H54 (cell line): ENCODE results near the gene DHRS7.

Experiments
- DNase-seq: peaks from one replicate; pipeline ENCODE4 v3.0.0; 2011; ENCODE audit warnings: low spot score, mixed read lengths; ENCODE audit not compliant: insufficient read length
- FAIRE-seq: peaks from 3 replicates; lab custom pipeline; 2011; peaks lifted over from hg19 to GRCh38; lab: Jason Lieb, UNC
- POLR2A ChIP-seq: IDR thresholded peaks from 2 replicates; pipeline ENCODE4 v1.6.1; 2011; ENCODE audit warnings: low read depth, mild to moderate bottlenecking, low read length

DHRS7 gene, protein sequence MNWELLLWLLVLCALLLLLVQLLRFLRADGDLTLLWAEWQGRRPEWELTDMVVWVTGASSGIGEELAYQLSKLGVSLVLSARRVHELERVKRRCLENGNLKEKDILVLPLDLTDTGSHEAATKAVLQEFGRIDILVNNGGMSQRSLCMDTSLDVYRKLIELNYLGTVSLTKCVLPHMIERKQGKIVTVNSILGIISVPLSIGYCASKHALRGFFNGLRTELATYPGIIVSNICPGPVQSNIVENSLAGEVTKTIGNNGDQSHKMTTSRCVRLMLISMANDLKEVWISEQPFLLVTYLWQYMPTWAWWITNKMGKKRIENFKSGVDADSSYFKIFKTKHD

GRCh38 chr14:60164712-60165546, at the start of gene DHRS7:
Gene DHRS7 (minus strand): TSS chr14:60165398. CDS start chr14:60165309, 89 bp downstream.
- DNase-seq, result peak; percentile 56
- peak; percentile 59; the same call in 1 of the 2 replicates for TF ChIP-seq POLR2A
- FAIRE-seq, result peak; percentile 20

DNA sequence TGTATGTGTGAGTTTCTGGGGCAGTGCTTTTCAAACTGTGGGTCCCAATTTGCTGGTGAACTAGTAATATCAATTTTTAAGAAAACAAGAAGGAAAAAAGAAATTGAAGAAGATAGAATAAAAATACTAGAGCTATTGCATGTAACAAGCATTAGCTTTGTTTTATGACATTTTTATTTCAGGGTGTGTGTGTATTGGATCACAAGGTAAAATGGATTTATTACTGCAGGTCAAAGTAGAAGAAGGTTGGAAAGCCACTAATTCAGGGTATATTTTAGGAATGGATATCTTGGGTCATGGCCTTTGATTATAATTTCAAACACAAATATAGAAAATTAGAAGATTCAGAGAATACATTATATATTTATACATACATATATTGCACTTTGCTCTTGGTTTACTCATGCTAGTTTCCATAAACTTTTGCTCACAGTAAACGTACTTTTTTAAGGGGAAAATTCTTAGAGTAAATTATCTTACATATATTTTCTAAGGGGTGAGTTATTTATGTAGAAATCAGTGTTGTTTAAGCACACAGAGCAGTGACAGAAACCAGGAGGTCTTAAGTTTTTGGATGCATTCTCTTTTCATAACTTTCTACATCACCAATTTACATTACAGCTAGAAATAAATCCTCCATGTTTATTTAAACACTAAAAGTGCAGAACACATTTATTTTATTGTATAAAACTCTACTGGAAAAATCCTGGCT, 49.4 kb upstream of the DHRS7 start:
- no peak for TF ChIP-seq POLR2A
- DNase-seq, result no peak
- FAIRE-seq, result no peak

DNA sequence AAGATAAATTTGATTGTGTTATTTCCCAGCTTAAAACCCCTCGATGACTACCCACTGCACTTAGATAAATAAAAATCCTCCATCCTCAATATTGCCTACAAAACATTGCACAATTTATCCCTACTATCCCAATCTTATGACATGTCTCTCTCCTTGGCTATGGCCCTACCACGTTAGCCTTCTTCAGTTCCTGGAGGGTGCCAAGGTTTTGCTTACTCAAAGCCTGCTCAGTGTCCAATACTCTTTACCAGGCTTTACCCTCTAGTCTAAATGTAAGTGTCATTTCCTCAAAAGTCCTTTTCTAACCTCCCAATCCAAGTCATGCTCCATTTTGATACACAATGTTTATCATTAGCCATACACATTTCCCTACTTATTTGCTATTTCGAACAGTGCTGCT, 48.8 kb upstream of the DHRS7 start:
- FAIRE-seq (no peak), DNase-seq (no peak)
- TF ChIP-seq POLR2A, result no peak

DNA sequence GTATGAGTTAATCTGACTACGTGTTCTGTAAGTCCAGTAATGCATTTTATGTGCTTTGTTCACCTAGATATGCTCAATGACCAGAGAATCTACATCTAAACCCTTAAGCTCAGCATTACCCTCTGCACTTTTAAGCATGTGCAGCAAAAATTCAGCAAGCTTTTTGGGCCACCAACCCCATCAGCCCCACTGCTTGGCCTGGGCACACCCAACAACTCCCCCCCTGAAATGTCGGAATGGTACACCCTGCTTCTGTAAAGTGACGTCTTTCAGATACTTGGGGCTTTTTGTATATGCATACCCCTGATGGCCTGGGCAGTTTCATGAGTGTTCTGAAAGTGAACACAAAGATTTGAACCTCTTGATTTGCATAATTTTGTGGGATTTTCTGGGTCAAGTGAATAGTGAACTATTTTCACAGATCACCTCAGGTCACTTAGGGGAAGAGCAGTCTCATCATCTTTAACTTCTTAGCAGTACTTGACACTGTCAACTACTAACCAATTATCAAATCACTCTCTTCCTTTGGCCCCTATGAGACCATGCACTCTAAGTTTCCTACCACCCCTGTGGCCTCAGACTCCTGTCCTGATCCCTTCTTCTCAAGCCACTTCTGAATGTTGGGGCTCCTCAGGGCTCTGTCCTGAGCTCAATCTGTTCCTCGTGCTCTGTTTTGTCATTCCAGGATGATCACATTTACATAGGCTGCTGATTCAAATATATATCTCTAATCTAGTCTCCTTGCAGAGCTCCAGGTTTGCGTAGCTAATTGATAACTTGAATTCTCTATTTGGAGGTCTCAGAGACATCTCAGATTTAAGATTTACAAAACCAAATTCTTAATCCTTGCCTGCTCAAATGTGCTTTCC, 47.5 kb upstream of the DHRS7 start:
- FAIRE-seq, result no peak

GRCh38 chr14:60211153-60211552, 46.0 kb upstream of the DHRS7 start:
- DNase-seq, result no peak
- no peak for TF ChIP-seq POLR2A
- no peak for FAIRE-seq

More for the DNA sequence above, 47.5 kb upstream of the DHRS7 start:
- DNase-seq, result no peak
- TF ChIP-seq POLR2A, result no peak

DNA sequence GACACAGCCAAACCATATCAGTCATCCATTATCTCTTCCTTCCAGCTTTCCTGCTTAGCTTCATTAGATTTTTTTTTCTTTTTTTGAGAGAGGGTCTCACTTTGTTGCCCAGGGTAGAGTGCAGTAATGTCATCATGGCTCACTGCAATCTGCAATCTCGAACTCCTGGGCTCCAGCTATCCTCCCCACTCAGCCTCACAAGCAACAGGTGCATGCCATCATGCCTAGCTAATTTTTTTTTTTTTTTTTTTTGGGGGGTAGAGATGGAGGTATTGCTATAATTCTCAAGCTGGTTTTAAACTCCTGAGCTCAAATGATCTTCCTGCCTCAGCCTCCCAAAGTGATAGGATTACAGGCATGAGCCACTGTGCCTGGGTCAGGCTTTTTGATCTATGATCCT, 45.5 kb upstream of the DHRS7 start:
- DNase-seq, result no peak
- TF ChIP-seq POLR2A, result no peak
- FAIRE-seq, result no peak

DNA sequence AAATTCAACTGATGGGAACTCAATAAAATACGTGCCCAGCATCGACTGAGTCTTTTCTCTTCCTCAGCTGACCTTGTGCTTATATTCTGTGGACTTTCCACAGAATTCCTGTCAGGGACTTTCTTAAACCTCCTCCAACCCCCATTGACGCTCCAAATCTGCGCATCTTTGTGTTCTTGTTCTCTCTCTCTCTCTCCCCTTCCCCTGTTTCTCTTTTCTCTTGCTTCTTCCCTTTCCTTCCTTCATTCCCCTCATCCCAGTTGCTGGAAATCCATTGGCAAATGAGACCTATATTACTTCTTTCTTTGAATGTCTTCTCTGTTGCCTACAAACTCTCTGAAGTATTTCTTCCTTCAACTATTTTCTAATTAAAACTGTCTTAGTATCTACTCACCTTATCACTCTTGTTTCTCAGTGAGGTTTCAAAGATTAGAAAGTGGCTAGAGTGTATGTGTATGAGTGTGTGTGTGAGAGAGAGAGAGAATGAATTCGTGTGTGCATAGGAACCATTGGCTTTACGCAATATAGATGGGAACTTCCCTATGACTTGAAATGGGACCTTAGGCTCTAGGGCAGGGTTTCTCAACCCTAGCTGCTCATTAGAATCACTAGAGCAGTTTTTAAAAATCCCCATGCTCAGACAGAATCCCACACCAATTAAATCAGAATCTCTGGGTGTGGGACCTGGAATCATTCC, 41.8 kb upstream of the DHRS7 start:
- DNase-seq (no peak), FAIRE-seq (no peak)
- TF ChIP-seq POLR2A, result no peak

- DNase-seq (no peak), FAIRE-seq (no peak)
- no peak for TF ChIP-seq POLR2A
Observed at GRCh38 chr14:60206249-60206670, 41.1 kb upstream of the DHRS7 start.

DNA sequence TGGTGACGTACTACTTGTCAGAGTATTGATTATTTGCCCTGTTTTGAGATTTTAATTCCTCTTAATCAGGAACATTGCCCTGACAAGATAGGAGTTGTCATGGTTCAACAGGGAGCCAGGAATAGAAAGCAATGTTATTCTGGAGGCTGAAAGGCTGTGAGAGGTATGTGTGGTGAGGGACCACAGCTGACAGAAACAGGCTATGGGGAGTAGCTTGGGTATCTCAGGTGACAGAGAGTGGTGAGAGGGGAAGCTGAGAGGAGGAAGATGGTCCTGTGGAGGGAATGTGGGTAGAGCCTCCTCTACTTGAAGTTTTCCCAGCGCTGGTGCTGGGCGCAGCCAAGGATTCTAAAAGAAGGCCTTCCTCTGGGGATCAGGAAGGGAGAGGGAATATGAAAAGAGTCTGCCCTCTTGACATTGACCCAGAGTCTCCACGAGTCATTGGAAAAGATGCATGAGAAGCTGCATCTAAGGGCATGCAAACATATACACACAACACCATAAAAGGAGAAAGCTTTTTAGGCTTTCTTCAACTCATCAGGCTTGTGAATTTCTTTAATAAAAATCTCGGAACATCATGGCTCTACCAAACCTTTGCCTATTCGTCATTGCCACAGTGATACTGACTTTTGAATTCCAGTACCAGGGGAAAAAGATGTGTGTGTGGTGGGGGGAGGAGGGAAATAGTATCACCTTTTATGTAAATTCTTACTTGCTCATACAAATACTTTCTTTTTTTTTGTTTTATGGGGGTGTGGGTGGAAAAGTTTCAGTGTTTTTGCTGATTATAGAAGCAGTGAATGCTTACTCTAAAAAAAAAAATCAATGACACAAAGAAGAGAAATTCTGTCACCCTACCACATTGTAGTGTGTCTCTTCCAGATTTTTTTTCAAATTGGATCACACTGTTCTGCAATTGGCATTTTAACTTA, 39.9 kb upstream of the DHRS7 start:
- no peak for TF ChIP-seq POLR2A
- FAIRE-seq (no peak), DNase-seq (no peak)

DNA sequence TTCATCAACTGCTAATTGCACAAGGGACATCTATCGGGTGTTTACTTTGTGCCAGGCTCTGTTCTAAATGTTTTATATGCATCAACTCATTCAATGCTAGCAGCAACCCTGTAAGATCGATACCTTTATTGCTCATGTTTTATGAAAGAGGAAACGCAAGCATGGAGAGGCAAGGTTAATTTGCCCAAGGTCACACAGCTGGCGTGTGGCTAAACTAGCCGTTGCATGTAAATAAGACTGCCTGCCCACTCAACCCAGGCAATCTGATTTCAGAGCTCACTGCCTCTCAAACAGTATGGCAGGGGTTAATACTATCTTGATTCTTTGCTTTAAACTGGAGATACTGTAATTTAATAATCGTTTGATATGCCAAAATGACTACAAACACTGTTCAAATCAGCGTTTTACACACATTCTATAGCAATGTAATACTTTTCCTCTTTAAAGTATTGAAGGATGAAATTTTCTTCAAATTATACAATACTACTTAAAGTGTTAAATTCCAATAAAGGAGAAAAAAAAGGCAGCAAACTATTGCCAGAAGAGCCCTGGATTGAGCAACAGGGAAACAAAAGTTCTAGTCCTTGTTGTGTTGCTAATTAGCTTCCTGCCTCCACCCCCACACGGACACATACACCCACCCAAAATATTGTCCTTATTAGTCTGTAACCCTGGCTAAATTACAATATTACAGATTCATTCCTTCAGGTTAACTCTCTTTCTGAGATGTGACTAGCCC, 39.1 kb upstream of the DHRS7 start:
- no peak for FAIRE-seq
- no peak for DNase-seq
- no peak for TF ChIP-seq POLR2A

GRCh38 chr14:60199321-60199720, 34.1 kb upstream of the DHRS7 start:
- no peak for TF ChIP-seq POLR2A
- no peak for DNase-seq
- FAIRE-seq, result no peak
